Neural progenitor cell (in vitro differentiated cells): ENCODE measurements around the gene KCNQ1. TPM values are rescaled to one million over a fixed set of nuclear protein-coding genes. Genes with fewer than 3 reads are reported as not detected.

ENCODE experiments used
- DNase-seq: peaks from one replicate; pipeline ENCODE4 v3.0.0-alpha.2; 2016; ENCODE audit warnings: low spot score
- H2AFZ ChIP-seq: fragments of 200-600 bp; sonication (generic); replicated peaks from 2 replicates; pipeline ENCODE4 v1.6.1; 2016; ENCODE audit warnings: antibody characterized with exemption
- H3F3A ChIP-seq: fragments of 200-600 bp; sonication (generic); 2 replicates; pipeline ENCODE4 v1.6.1; 2016; ENCODE audit warnings: antibody characterized with exemption, low read depth
- H3K27ac ChIP-seq: fragments of 200-600 bp; sonication (generic); 2 replicates; pipeline ENCODE4 v1.5.1; 2016; ENCODE audit warnings: mild to moderate bottlenecking
- H3K27me3 ChIP-seq: fragments of 200-600 bp; sonication (generic); 2 replicates; pipeline ENCODE4 v1.6.1; 2016; ENCODE audit warnings: mild to moderate bottlenecking, moderate library complexity
- H3K36me3 ChIP-seq: fragments of 200-600 bp; sonication (generic); 2 replicates; pipeline ENCODE4 v1.5.1; 2016
- H3K4me1 ChIP-seq: fragments of 200-600 bp; sonication (generic); 2 replicates; pipeline ENCODE4 v1.6.1; 2016; ENCODE audit warnings: mixed run types
- H3K4me2 ChIP-seq: fragments of 200-600 bp; sonication (generic); 2 replicates; pipeline ENCODE4 v1.6.1; 2016
- H3K4me3 ChIP-seq: fragments of 200-600 bp; sonication (generic); 2 replicates; pipeline ENCODE4 v1.5.1; 2016
- H3K79me2 ChIP-seq: fragments of 200-600 bp; sonication (generic); 2 replicates; pipeline ENCODE4 v1.6.1; 2016; ENCODE audit warnings: low read depth
- H3K9ac ChIP-seq: fragments of 200-600 bp; sonication (generic); 2 replicates; pipeline ENCODE4 v1.6.1; 2016
- H3K9me3 ChIP-seq: fragments of 200-600 bp; sonication (generic); 2 replicates; pipeline ENCODE4 v1.5.1; 2016; ENCODE audit warnings: low read depth
- H4K20me1 ChIP-seq: fragments of 200-600 bp; sonication (generic); 2 replicates; pipeline ENCODE4 v1.6.1; 2016; ENCODE audit warnings: low read depth
- H3K27ac Mint-ChIP-seq: 3 replicates; pipeline ENCODE4 v1.8.0; 2021; ENCODE audit warnings: mixed read lengths
- H3K27me3 Mint-ChIP-seq: 2 replicates; pipeline ENCODE4 v1.8.0; 2022; ENCODE audit warnings: low read depth, mild to moderate bottlenecking, inconsistent platforms, moderate library complexity, mixed read lengths; ENCODE audit not compliant: insufficient read depth
- H3K36me3 Mint-ChIP-seq: 3 replicates; pipeline ENCODE4 v1.8.0; 2021; ENCODE audit warnings: mixed read lengths
- H3K4me1 Mint-ChIP-seq: 3 replicates; pipeline ENCODE4 v1.8.0; 2021; ENCODE audit warnings: mixed read lengths
- H3K4me3 Mint-ChIP-seq: 3 replicates; pipeline ENCODE4 v1.8.0; 2021; ENCODE audit warnings: mild to moderate bottlenecking, moderate library complexity, mixed read lengths
- H3K9me3 Mint-ChIP-seq: 3 replicates; pipeline ENCODE4 v1.8.0; 2020; ENCODE audit warnings: mixed read lengths
- EZH2 ChIP-seq: fragments of 200-600 bp; sonication (generic); IDR thresholded peaks from 2 replicates; pipeline ENCODE4 v1.6.1; 2017; ENCODE audit warnings: antibody characterized with exemption, mild to moderate bottlenecking, moderate library complexity
- EZH2phosphoT487 ChIP-seq: fragments of 200-600 bp; sonication (generic); IDR thresholded peaks from 2 replicates; pipeline ENCODE4 v1.6.1; 2017; ENCODE audit warnings: antibody characterized with exemption
- total RNA-seq: library from RNA; depleted of rRNA; stranded (reverse); fragments of >200 nt; gene quantifications from 2 replicates; pipeline ENCODE4 v1.2.3, GENCODE V29; 2015; ENCODE audit warnings: low replicate concordance
- TF ChIP-seq, protein P1 (sequence below): fragments of 200-600 bp; sonication (generic); IDR thresholded peaks from 2 replicates; pipeline ENCODE4 v1.5.1; 2017; ENCODE audit warnings: antibody characterized with exemption, mild to moderate bottlenecking

Gene KCNQ1
- total RNA-seq, 1 donor from 2014 or later: 0.11 TPM

DNA sequence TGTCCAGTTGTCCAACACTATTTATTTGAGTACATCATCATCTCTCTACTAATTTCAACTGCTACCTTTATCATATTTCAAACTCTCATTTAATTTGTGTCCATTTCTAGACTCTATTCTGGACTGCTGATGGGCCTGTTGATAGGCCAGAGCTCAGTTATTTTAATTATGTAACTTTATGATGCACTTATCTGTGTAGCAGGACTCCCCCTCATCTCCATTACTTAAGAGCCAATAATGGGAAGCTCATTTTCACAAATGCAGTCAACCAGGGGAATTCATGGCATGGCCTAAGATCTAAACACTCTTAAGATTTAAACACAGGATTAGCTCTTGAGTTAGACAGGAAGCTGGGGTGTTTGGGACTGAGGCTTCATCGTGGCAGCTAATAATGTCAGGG, 233.6 kb downstream of the KCNQ1 start:
- H3K4me1 ChIP-seq: peaks cover 16% of the 10 kb centered on the region
- H3K9me3 ChIP-seq: no peaks in the 10 kb centered on the region
- H4K20me1 ChIP-seq: peaks cover 19% of the 10 kb centered on the region
- Mint-ChIP-seq H3K36me3 (peaks cover 4% of the 10 kb centered on the region), H3K27ac (no peak overlapping the region), H3K27me3 (peaks cover 11% of the 10 kb centered on the region), H3K4me3 (no peak overlapping the region), H3K4me1 (peaks cover 14% of the 10 kb centered on the region), H3K9me3 (no peaks in the 10 kb centered on the region)
- no peaks in the 10 kb centered on the region for H3K36me3 ChIP-seq
- no peak overlapping the region for H3K9ac ChIP-seq
- no peak overlapping the region for H3K4me3 ChIP-seq
- TF ChIP-seq, protein P1, sequence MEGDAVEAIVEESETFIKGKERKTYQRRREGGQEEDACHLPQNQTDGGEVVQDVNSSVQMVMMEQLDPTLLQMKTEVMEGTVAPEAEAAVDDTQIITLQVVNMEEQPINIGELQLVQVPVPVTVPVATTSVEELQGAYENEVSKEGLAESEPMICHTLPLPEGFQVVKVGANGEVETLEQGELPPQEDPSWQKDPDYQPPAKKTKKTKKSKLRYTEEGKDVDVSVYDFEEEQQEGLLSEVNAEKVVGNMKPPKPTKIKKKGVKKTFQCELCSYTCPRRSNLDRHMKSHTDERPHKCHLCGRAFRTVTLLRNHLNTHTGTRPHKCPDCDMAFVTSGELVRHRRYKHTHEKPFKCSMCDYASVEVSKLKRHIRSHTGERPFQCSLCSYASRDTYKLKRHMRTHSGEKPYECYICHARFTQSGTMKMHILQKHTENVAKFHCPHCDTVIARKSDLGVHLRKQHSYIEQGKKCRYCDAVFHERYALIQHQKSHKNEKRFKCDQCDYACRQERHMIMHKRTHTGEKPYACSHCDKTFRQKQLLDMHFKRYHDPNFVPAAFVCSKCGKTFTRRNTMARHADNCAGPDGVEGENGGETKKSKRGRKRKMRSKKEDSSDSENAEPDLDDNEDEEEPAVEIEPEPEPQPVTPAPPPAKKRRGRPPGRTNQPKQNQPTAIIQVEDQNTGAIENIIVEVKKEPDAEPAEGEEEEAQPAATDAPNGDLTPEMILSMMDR: no peak
- TF ChIP-seq EZH2phosphoT487: no peak
- H3K79me2 ChIP-seq: no peaks in the 10 kb centered on the region
- H3K27ac ChIP-seq: no peak overlapping the region
- no peak overlapping the region for H3K4me2 ChIP-seq
- no peak for DNase-seq
- H2AFZ ChIP-seq: no peak overlapping the region
- H3F3A ChIP-seq: no peaks in the 10 kb centered on the region
- H3K27me3 ChIP-seq: no peaks in the 10 kb centered on the region

DNA sequence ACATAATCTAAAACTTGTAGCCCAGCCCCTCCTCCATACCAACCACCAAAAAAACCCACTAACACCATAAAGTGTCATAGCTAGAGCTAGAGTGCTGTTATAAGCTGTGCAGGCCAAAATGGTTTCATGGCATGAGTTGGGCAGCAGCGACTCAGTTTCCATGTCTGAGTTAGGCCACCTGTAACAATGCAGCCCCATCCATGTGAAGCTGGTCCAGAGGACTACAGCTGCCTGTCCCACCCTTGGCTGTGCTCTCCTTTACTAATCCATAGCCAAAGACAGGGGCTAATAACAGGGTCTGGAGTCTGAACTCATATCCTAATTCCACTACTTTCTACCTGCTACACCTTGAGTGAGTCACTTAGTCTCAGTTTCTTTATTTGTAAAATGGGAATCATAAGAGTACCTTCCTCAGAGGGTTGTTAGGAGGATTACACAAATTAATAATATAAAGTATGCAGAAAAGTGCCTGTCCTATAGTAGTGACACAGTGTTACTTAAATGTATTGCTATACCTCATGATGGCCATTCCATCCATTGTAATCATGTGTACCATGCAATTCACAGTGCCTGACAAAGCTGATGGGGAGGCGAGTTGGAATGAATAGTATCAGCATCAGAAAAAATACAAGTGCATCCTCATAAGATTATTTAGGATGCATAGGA, 234.3 kb downstream of the KCNQ1 start:
- peaks cover 8% of the 10 kb centered on the region for H3K27me3 Mint-ChIP-seq
- no peak overlapping the region for H3K4me2 ChIP-seq
- H3K27me3 ChIP-seq: no peaks in the 10 kb centered on the region
- no peak overlapping the region for H3K27ac Mint-ChIP-seq
- no peak overlapping the region for H3K9ac ChIP-seq
- peaks cover 12% of the 10 kb centered on the region for H3K4me1 Mint-ChIP-seq
- TF ChIP-seq EZH2phosphoT487: no peak
- TF ChIP-seq, protein P1: no peak
- TF ChIP-seq EZH2: no peak
- no peak overlapping the region for H3K27ac ChIP-seq
- H3K36me3 ChIP-seq: no peaks in the 10 kb centered on the region
- no peak overlapping the region for H3K4me3 Mint-ChIP-seq
- H3F3A ChIP-seq: no peaks in the 10 kb centered on the region
- H2AFZ ChIP-seq: no peak overlapping the region
- H4K20me1 ChIP-seq: peaks cover 19% of the 10 kb centered on the region
- peaks cover 15% of the 10 kb centered on the region for H3K4me1 ChIP-seq
- H3K9me3 Mint-ChIP-seq: no peaks in the 10 kb centered on the region
- H3K4me3 ChIP-seq: no peak overlapping the region
- H3K36me3 Mint-ChIP-seq: peaks cover 2% of the 10 kb centered on the region
- no peaks in the 10 kb centered on the region for H3K79me2 ChIP-seq
- DNase-seq: no peak
- H3K9me3 ChIP-seq: no peaks in the 10 kb centered on the region

DNA sequence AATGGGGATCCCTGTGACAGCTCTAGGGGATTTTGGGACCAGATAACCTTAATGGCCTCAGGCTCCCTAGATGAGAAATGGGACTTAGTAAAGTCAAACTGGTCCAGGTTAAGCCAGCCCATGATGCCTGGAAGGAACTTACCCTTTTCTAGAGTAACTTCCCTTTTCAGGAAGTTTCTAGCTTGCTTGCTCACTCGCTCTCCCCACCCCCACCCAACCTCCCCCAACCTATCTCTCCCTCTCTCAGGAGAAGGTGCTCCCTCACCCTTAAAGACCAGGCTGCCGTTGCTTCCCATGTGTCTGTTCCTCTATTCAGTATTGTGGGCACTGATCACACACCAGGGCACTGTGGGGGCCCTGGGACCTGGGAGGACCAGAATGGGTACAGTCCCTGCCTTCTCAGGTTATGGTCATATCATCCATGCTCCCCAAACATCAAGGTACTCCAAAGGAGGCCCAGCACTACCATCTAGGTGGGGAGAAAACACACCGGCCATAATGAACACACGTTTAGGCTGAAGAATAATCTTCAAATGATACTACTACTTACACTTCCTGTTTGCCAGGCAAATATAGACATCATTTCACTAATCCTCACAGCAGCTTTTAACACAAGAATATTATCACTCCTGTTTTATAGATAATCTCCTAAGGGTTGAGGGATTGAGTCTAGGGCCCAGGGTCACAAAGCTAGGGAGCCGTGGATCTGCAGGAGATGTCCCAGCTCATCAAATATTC, 236.8 kb downstream of the KCNQ1 start:
- Histone ChIP-seq H3K9ac (no peak overlapping the region), H3K27me3 (no peaks in the 10 kb centered on the region), H3K27ac (no peak overlapping the region), H3K9me3 (no peaks in the 10 kb centered on the region), H3K4me1 (no peaks in the 10 kb centered on the region), H2AFZ (no peak overlapping the region), H3F3A (no peaks in the 10 kb centered on the region), H3K36me3 (no peaks in the 10 kb centered on the region), H3K4me3 (no peak overlapping the region), H3K4me2 (no peak overlapping the region), H3K79me2 (no peaks in the 10 kb centered on the region), H4K20me1 (peaks cover 12% of the 10 kb centered on the region)
- TF ChIP-seq EZH2phosphoT487 (no peak), EZH2 (no peak)
- TF ChIP-seq, protein P1: no peak
- Mint-ChIP-seq H3K27me3 (peaks cover 8% of the 10 kb centered on the region), H3K4me1 (peaks cover 10% of the 10 kb centered on the region), H3K36me3 (peaks cover 2% of the 10 kb centered on the region), H3K4me3 (no peak overlapping the region), H3K9me3 (no peaks in the 10 kb centered on the region), H3K27ac (no peak overlapping the region)
- no peak for DNase-seq
